ENCODE data around the gene PIP4K2A. TPM values are rescaled to one million over a fixed set of nuclear protein-coding genes. Genes with fewer than 3 reads are reported as not detected.

Gene PIP4K2A
- total and polyA plus RNA-seq, 2 of the 13 experiments (the other 11 are each of a cell fraction or from before 2014, with no cell fraction given), result 9.1 to 22.6 TPM

- TF ChIP-seq EEA1 (CRISPR knock-in tag; IDR thresholded peaks at IDR 0.05; ENCODE audit: borderline replicate concordance) (no peak), ZNF646 (CRISPR knock-in tag; IDR thresholded peaks at IDR 0.05) (no peak), ZHX2 (IDR thresholded peaks at IDR 0.05; ENCODE audit: low read depth) (no peak), ZHX2 (CRISPR knock-in tag; IDR thresholded peaks at IDR 0.05; ENCODE audit: borderline replicate concordance) (no peak), ZNF232 (CRISPR knock-in tag; IDR thresholded peaks at IDR 0.05; ENCODE audit: borderline replicate concordance) (no peak), ONECUT2 (CRISPR knock-in tag; IDR thresholded peaks at IDR 0.05) (no peak), MED8 (CRISPR knock-in tag; IDR thresholded peaks at IDR 0.05; ENCODE audit: insufficient replicate concordance) (no peak), HMG20B (CRISPR knock-in tag; conservative IDR thresholded peaks at IDR 0.05) (no peak), ZNF781 (CRISPR knock-in tag; IDR thresholded peaks at IDR 0.05; ENCODE audit: borderline replicate concordance, not compliant biosample characterization) (no peak)
- TF ChIP-seq, protein P1, sequence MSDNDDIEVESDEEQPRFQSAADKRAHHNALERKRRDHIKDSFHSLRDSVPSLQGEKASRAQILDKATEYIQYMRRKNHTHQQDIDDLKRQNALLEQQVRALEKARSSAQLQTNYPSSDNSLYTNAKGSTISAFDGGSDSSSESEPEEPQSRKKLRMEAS (IDR thresholded peaks at IDR 0.05), result no peak
Measured at GRCh38 chr10:22539579-22540298, 174.6 kb downstream of the PIP4K2A start (continued).
